Glutamatergic neuron (in vitro differentiated cells): Measurements from ENCODE around the gene PTGDR. TPM values are rescaled to one million over a fixed set of nuclear protein-coding genes. Genes with fewer than 3 reads are reported as not detected.

Experiments
- DNase-seq: peaks from one replicate; pipeline ENCODE4 v3.0.0; 2022
- H3K27ac Mint-ChIP-seq: one replicate; pipeline ENCODE4 v1.8.0; 2020; ENCODE audit warnings: mild to moderate bottlenecking, mixed read lengths, inconsistent platforms; ENCODE audit not compliant: unreplicated experiment
- H3K27me3 Mint-ChIP-seq: one replicate; pipeline ENCODE4 v1.8.0; 2020; ENCODE audit warnings: mild to moderate bottlenecking, moderate library complexity, mixed read lengths, inconsistent platforms; ENCODE audit not compliant: unreplicated experiment
- H3K36me3 Mint-ChIP-seq: one replicate; pipeline ENCODE4 v1.8.0; 2020; ENCODE audit warnings: mild to moderate bottlenecking, mixed read lengths, inconsistent platforms; ENCODE audit not compliant: unreplicated experiment
- H3K4me1 Mint-ChIP-seq: one replicate; pipeline ENCODE4 v1.8.0; 2020; ENCODE audit warnings: mild to moderate bottlenecking, low read depth, mixed read lengths, inconsistent platforms; ENCODE audit not compliant: unreplicated experiment
- H3K4me3 Mint-ChIP-seq: one replicate; pipeline ENCODE4 v1.8.0; 2020; ENCODE audit warnings: mild to moderate bottlenecking, mixed read lengths, inconsistent platforms; ENCODE audit not compliant: unreplicated experiment
- H3K9me3 Mint-ChIP-seq: one replicate; pipeline ENCODE4 v1.8.0; 2020; ENCODE audit warnings: mild to moderate bottlenecking, moderate library complexity, mixed read lengths, inconsistent platforms; ENCODE audit not compliant: unreplicated experiment
- CTCF ChIP-seq: fragments of 200-600 bp; sonication (generic); IDR thresholded peaks from one replicate; pipeline ENCODE4 v1.5.0; 2021; ENCODE audit not compliant: partially characterized antibody, unreplicated experiment
- total RNA-seq: library from RNA; stranded (reverse); fragmentation: NEBNext Ultra II Directional; extraction: Animal tissue kit (Norgen Biotek cat#: 25700); gene quantifications from one replicate; pipeline ENCODE4 v1.2.1, GENCODE V29; 2021; ENCODE audit not compliant: unreplicated experiment

Gene PTGDR
- total RNA-seq, 1 donor from 2014 or later = not detected

- no peak for DNase-seq
- H3K9me3 Mint-ChIP-seq = no peaks in the 10 kb centered on the region
- no peak for TF ChIP-seq CTCF
Measured at GRCh38 chr14:52227619-52228222, 39.8 kb upstream of the PTGDR start.

GRCh38 chr14:52233693-52234092, 33.8 kb upstream of the PTGDR start:
- no peak for TF ChIP-seq CTCF
- Mint-ChIP-seq H3K27ac (no peak overlapping the region), H3K36me3 (no peaks in the 10 kb centered on the region), H3K9me3 (no peaks in the 10 kb centered on the region), H3K4me3 (no peak overlapping the region), H3K4me1 (no peaks in the 10 kb centered on the region), H3K27me3 (no peaks in the 10 kb centered on the region)
- no peak for DNase-seq

More at GRCh38 chr14:52227619-52228222, 39.8 kb upstream of the PTGDR start:
- H3K27ac Mint-ChIP-seq = no peak overlapping the region
- H3K4me1 Mint-ChIP-seq = no peaks in the 10 kb centered on the region
- no peak overlapping the region for H3K4me3 Mint-ChIP-seq
- H3K36me3 Mint-ChIP-seq = no peaks in the 10 kb centered on the region
- H3K27me3 Mint-ChIP-seq = no peaks in the 10 kb centered on the region

GRCh38 chr14:52235434-52235833, 32.1 kb upstream of the PTGDR start:
- Mint-ChIP-seq H3K36me3 (no peaks in the 10 kb centered on the region), H3K9me3 (no peaks in the 10 kb centered on the region), H3K4me3 (no peak overlapping the region), H3K27ac (no peak overlapping the region), H3K4me1 (no peaks in the 10 kb centered on the region), H3K27me3 (no peaks in the 10 kb centered on the region)
- no peak for DNase-seq
- no peak for TF ChIP-seq CTCF

GRCh38 chr14:52235866-52236510, 31.5 kb upstream of the PTGDR start:
- H3K4me1 Mint-ChIP-seq = no peaks in the 10 kb centered on the region
- H3K4me3 Mint-ChIP-seq = no peak overlapping the region
- no peaks in the 10 kb centered on the region for H3K9me3 Mint-ChIP-seq
- no peaks in the 10 kb centered on the region for H3K36me3 Mint-ChIP-seq
- no peak for DNase-seq
- TF ChIP-seq CTCF = no peak
- no peaks in the 10 kb centered on the region for H3K27me3 Mint-ChIP-seq
- no peak overlapping the region for H3K27ac Mint-ChIP-seq

GRCh38 chr14:52238682-52239081, 28.8 kb upstream of the PTGDR start:
- no peaks in the 10 kb centered on the region for H3K27me3 Mint-ChIP-seq
- H3K9me3 Mint-ChIP-seq = no peaks in the 10 kb centered on the region
- DNase-seq = no peak
- H3K27ac Mint-ChIP-seq = no peak overlapping the region
- TF ChIP-seq CTCF = no peak
- no peak overlapping the region for H3K4me3 Mint-ChIP-seq
- no peaks in the 10 kb centered on the region for H3K4me1 Mint-ChIP-seq
- H3K36me3 Mint-ChIP-seq = no peaks in the 10 kb centered on the region
